ENCODE measurements around the gene CNKSR1.

Gene CNKSR1

GRCh38 chr1:26177182-26177684 is at the start of gene CNKSR1:
Gene CNKSR1 (plus strand): TSS chr1:26177491. CDS start chr1:26177548, 57 bp downstream.
- in situ Hi-C loops (cut with HindIII; ENCODE audit: low sequenced_read_pairs): no loop called here

- in situ Hi-C loops (cut with HindIII; ENCODE audit: low sequenced_read_pairs): no loop called here
Observed at GRCh38 chr1:26129778-26130177, 47.5 kb upstream of the CNKSR1 start.

- in situ Hi-C loops (cut with HindIII; ENCODE audit: low sequenced_read_pairs): no loop called here
Observed at GRCh38 chr1:26130695-26131094, 46.6 kb upstream of the CNKSR1 start.

GRCh38 chr1:26132128-26132833 is 45.0 kb upstream of the CNKSR1 start:
- in situ Hi-C loops (cut with HindIII; ENCODE audit: low sequenced_read_pairs): no loop called here

- in situ Hi-C loops (cut with HindIII; ENCODE audit: low sequenced_read_pairs): no loop called here
Observed at GRCh38 chr1:26132834-26133167, 44.5 kb upstream of the CNKSR1 start.

- in situ Hi-C loops (cut with HindIII; ENCODE audit: low sequenced_read_pairs): no loop called here
Observed at GRCh38 chr1:26134466-26134865, 42.8 kb upstream of the CNKSR1 start.

GRCh38 chr1:26138974-26139558 is 38.2 kb upstream of the CNKSR1 start:
- in situ Hi-C loops (cut with HindIII; ENCODE audit: low sequenced_read_pairs): no loop called here

- in situ Hi-C loops (cut with HindIII; ENCODE audit: low sequenced_read_pairs): no loop called here
Observed at GRCh38 chr1:26142159-26142558, 35.1 kb upstream of the CNKSR1 start.

GRCh38 chr1:26145041-26145959 is 32.0 kb upstream of the CNKSR1 start:
- in situ Hi-C loops (cut with HindIII; ENCODE audit: low sequenced_read_pairs): loop anchor here (5.0 kb wide), 1 partner anchor 88 kb away; no protein-coding TSS in a partner anchor

- in situ Hi-C loops (cut with HindIII; ENCODE audit: low sequenced_read_pairs): loop anchor here (5.0 kb wide), 1 partner anchor 89 kb away; no protein-coding TSS in a partner anchor
Observed at GRCh38 chr1:26145960-26146294, 31.4 kb upstream of the CNKSR1 start.

- in situ Hi-C loops (cut with HindIII; ENCODE audit: low sequenced_read_pairs): loop anchor here (5.0 kb wide), 1 partner anchor 92 kb away; no protein-coding TSS in a partner anchor
Observed at GRCh38 chr1:26148887-26149286, 28.4 kb upstream of the CNKSR1 start.

- in situ Hi-C loops (cut with HindIII; ENCODE audit: low sequenced_read_pairs): no loop called here
Observed at GRCh38 chr1:26153966-26154532, 23.2 kb upstream of the CNKSR1 start.

GRCh38 chr1:26154750-26155149 is 22.5 kb upstream of the CNKSR1 start:
- in situ Hi-C loops (cut with HindIII; ENCODE audit: low sequenced_read_pairs): no loop called here

GRCh38 chr1:26155370-26156284 is 21.7 kb upstream of the CNKSR1 start:
- in situ Hi-C loops (cut with HindIII; ENCODE audit: low sequenced_read_pairs): no loop called here

GRCh38 chr1:26156285-26157038 is 20.8 kb upstream of the CNKSR1 start:
- in situ Hi-C loops (cut with HindIII; ENCODE audit: low sequenced_read_pairs): no loop called here

- in situ Hi-C loops (cut with HindIII; ENCODE audit: low sequenced_read_pairs): no loop called here
Observed at GRCh38 chr1:26158271-26158907, 18.9 kb upstream of the CNKSR1 start.

GRCh38 chr1:26158908-26159742 is 18.2 kb upstream of the CNKSR1 start, which contains the start of gene FAM110D:
Gene FAM110D (plus strand): TSS chr1:26159079. CDS start chr1:26161292, 2,213 bp downstream.
- in situ Hi-C loops (cut with HindIII; ENCODE audit: low sequenced_read_pairs): no loop called here

- in situ Hi-C loops (cut with HindIII; ENCODE audit: low sequenced_read_pairs): no loop called here
Observed at GRCh38 chr1:26159743-26160039, 17.6 kb upstream of the CNKSR1 start.

Measured in endothelial cell of hepatic sinusoid (primary cell).